Right ventricle myocardium inferior (tissue), 1 donor: Measurements from ENCODE around the gene COA4. TPM values are rescaled to one million over a fixed set of nuclear protein-coding genes. Genes with fewer than 3 reads are reported as not detected.
A peak's percentile ranks its signal among the peaks of the same experiment; 100 is the strongest.

ENCODE experiments used
- ATAC-seq: fragments of 200-7000 bp; cut with Tn5 transposase; one replicate; pipeline ENCODE4 v1.9.1; 2020; ENCODE audit warnings: mild to moderate bottlenecking, moderate library complexity
- DNase-seq: peaks from one replicate; pipeline ENCODE4 v3.0.0; 2021; ENCODE audit errors: missing footprints
- intact Hi-C: fragments of 100-400 bp; cut with DNase I; formaldehyde crosslinking; loops from one replicate; pipeline ENCODE4 v1.11.0; 2022
- total RNA-seq: library from RNA; stranded (reverse); fragmentation: NEBNext Ultra II Directional; extraction: Animal tissue kit (Norgen Biotek cat#: 25700); gene quantifications from one replicate; pipeline ENCODE4 v1.2.1, GENCODE V29; 2021
- donor health status: DM: no; HTN: yes; CAD: no; lungs with severe emphysema.

COA4 gene
- total RNA-seq, 1 donor from 2014 or later = 51.2 TPM

DNA sequence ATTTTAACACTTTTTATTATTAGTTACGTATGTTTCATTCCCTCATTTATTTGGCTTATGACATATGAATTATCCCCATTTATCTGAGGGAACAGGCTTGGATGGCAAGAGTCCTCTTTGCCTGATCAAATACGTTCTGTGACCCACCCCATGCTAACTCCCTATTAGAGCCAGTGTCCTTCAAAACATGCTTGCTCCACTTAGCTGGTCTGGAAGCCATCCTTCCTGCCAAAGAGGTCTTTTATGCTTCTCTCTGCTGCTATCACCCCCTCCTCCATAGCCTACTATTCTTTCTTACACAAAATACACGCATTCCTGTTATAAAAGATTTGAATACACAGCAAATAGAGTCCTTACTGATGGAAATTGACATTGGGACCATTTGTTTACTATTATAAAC is 6.4 kb downstream of the COA4 start:
- intact Hi-C loops = no loop called here
- DNase-seq (no peak), ATAC-seq (no peak)

DNA sequence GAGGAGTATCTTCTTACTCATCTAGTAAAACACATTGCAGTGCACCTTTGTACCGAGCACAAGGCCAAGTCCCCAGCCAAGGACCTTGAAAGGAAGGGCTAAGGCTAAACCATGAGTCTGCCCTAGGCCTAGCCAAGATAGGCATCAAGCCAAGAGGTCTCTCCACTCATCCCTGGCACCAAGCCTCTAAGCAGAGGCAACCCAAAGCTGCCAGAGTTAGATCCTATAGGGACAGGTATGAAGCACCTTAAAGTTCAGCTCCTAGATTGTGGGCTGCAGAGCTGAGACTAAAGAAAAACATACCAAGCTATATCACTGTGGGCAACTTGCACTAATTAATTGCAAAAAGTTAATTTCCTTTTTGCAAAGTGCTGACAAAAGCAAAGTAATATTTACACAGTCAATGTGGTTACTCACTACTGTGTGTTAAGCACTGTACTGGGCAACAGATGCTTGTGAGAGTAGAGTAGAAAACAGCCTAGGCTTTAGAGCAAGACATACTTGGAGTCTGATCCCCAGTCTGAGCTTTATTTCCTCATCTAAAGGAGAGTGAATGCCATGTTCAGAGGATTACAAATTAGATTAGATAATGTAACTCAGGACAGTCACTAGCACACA is 7.2 kb downstream of the COA4 start:
- DNase-seq = no peak
- no peak for ATAC-seq
- intact Hi-C loops = no loop called here

DNA sequence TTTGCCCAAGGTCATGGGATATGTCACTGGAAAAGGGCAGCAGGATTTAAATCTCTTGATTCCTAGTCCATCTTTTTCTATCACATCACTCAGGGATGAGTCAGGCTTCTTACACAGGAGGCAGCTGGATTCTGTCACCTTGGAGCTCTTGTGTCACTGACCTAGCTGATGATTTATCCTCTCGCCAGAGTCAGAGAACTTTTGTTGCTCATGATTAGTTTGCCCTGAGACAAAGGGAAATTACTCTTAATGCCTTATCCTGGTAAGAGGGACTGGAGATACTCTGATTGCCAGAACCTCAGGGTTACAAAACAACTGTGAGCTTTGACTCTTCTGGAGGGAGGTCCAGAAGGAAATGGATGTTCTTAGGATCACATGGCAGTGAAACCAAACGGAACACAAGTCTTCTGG is 10.1 kb downstream of the COA4 start:
- DNase-seq (no peak), ATAC-seq (peak; percentile 52)

DNA sequence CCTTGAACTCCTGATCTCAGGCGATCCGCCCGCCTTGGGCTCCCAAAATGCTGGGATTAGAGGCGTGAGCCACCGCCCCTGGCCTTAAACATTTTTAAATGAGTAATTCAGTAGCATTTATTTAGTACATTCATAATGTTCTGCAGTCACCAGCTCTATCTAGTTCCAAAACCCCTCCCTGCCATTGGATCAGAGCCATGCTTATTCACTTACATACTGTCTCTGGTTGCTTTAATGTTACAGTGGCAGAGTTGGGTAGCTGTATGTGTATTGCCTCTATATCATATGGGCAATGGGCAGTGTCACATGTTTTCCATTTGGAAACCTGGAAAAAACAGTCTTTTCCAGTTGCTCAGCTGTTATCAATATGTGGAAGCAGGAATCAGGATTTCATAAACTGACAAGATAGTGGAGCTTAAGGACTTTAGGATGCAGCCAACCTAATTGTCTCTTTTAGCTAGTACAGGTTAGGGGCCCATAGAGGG is 10.5 kb downstream of the COA4 start:
- DNase-seq (no peak), ATAC-seq (no peak)
- intact Hi-C loops = no loop called here

More for the DNA sequence above, 10.1 kb downstream of the COA4 start:
- intact Hi-C loops = no loop called here

DNA sequence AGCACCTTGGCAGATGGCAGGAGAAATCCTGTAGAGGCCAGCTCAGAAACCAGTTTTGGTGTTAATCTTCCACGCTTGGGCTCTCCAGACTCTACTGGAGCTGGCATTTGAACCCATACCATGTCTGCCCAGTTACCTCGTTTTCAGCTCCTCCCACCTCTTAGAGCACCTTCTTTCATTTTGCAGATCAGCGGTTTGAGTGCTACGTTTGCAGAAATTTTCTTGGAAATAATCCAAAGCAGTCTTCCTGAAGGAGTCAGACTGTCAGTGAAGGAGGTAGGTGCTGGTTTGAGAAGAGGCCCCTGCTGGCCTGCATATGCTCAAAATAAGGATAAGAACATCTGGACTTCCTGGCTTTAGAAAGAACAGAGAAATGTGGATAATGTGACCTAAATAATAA is 13.7 kb downstream of the COA4 start:
- no peak for DNase-seq
- no peak for ATAC-seq
- intact Hi-C loops = no loop called here

DNA sequence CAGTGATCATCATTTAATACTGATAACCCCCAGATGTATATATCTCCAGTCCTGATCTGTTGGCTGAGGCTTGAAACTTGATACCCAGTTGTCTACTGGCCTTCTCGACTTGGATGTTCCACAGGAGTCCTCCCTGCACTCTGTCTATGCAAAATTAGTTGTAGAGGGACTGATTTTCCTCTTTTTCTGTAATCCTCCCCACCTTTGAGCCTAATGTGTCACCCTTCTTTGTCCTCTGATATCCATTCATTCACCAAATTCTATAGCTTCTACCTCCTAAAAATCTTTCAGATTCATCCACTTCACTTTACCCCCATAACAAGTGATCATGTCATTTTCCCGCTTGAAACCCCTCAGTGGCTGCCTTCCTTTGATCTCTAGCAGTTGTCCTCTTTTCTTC is 16.4 kb downstream of the COA4 start:
- no peak for ATAC-seq
- intact Hi-C loops = no loop called here
- DNase-seq = no peak

DNA sequence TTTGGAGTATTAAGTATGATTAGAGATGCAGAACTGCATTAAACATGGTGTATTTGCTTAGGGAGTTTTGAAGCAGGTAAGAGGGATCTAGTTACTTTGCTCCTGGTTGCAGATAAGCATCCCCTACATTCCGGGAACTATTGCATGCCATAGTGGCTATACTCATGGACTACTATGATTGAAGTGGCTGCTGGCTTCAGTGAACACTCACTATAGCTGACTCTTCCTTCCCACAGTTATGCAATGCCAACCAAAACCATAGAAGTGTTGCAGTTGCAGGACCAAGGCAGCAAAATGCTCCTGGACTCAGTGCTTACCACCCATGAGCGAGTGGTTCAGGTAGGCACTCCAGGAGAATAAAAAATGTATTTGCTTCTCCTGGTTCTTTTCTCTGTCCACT is 17.0 kb downstream of the COA4 start:
- intact Hi-C loops = no loop called here
- DNase-seq (no peak), ATAC-seq (no peak)

DNA sequence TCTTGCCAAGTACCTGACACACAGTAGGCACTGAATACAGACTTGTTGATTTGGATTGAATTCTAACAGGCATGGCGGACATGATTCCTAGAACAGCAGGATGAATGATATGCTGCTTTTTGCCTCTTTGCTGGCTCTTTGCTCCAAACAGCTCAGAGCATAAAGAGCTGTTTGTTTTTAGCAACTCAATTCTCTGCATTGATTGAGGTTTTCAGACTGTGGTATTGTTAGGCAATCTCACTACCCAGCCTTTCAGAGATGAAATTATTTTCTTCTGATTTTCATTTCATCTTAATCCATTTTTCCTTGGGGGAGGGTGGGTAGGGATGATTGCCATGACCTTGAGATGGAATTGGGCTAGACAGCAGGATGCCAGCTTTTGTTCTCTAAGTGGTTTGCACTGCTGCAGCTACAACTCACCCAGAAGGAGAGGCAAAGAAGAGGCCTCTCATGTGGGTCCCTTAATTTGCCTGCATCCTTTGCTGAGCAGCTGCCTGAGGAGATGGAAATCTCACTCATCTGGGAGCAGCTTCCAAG is 20.5 kb downstream of the COA4 start:
- intact Hi-C loops = no loop called here
- ATAC-seq = peak; percentile 42
- DNase-seq = no peak

DNA sequence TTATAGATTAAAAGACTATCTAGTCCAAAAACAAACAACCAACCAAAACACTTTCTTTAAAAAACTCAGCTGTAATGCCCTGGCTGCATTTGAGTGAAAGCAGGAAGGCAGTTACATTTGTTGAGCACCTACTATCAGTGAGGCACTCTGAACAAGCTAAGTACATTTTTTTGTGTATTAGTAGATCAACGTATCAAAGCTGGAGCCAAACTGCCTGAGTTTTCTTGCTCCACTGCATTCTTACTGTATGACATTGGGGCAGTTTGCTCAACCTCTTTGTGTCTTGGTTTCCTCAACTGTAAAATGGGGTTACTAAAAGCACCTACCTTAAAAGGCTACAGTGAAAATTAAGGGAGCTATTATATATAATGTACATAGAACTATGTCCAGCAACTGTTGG is 22.0 kb downstream of the COA4 start:
- no peak for DNase-seq
- ATAC-seq = no peak
- intact Hi-C loops = no loop called here

DNA sequence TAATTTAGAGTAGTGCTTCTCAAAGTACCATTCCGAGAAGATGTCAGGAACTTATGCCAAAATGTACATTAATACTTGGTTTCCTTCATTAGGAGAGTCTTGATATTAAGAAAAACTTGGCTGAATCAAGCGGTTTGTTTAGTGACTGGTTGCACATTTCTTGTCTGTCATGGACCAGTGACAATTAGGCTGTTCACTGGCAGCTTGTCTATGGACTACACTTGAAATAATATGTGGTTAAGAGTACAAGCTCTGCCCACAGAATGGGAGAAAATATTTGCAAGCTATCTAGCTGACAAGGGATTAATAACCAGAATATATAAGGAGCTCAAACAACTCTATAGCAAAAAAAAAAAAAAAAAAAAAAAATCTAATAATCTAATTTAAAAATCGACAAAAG is 24.6 kb downstream of the COA4 start:
- ATAC-seq = peak; percentile 59
- intact Hi-C loops = no loop called here
- no peak for DNase-seq

DNA sequence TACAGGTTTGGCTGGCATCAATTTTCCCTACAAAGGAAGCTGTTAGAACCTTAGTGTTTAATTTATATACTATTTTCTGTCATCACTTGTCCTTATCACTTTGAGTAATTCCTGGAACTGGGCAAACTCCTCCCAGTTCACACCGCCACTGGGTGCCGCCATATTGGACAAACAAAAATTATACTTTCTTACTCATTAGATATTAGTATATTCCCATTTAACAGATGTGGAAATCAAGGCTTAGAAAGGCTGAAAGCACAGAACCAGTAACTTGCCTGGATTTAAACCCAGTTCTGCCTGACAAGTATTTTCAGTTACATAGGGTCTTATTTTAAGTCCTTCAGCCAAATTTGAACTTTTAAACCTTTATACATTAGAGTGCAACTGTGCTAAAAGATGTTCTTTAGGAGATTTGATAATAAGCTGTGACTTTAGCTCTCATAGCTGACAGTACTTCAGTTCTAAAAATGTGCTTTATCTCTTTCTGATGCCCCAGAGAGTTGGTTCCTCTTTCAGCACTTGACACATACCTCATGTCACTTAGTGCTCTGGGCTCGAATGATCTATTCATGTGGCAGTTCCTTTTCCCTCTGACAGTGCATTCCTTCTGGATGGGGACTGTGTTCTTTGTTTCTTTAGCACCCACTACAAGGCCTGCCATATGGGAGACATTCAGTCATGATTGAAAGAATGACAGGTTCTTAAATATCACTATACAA is 25.4 kb downstream of the COA4 start:
- intact Hi-C loops = no loop called here
- no peak for DNase-seq
- ATAC-seq = peak; percentile 83

DNA sequence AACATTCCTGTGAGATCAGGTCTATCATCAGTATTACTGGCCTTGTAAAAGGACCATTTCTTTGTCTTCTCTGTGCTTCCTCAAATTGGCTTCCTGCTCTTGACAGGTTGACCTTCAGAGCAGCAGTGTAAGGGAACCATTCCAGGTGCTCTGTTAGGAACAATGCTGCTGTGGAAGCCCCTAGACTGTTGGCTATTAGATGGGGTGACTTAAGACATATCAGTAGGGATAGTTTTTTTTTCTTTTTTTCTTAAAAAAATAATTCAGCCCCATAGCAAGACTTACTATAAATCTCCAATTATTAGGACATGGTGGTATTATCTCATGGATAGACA is 37.6 kb downstream of the COA4 start:
- intact Hi-C loops = no loop called here
- no peak for DNase-seq
- no peak for ATAC-seq

DNA sequence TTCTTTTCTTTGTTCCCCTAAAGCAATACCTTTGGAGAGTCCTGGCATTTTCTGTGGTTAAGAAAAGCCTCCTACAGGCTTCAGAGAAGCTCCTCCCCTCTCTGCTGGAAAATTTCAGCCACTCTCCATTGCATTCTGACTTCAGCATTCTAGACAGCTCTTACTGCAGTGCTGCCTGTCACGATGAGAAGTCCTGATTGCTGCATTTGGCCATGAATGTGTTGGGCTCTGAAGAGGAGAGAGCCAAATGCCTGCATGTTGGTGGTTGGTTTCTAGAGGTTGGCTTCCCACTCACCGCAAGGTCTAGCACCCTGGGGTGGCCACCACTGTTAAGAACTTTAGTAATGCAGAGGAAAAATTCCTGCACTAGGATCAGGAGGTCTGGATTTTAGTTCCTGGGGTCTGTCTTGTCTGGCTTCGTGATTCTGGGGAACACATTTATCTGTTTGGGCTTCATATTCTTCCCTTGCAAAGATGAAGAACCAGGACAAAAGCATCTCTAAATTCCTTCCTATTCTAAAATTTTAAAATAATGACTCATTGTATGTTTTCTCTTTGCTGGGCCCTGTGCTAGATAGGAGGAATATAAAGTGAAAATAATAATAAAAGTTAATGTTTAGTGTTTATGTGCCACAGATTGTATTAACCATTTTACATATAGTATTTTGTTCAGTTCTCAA is 38.1 kb downstream of the COA4 start:
- intact Hi-C loops = no loop called here
- DNase-seq (no peak), ATAC-seq (peak; percentile 37)

DNA sequence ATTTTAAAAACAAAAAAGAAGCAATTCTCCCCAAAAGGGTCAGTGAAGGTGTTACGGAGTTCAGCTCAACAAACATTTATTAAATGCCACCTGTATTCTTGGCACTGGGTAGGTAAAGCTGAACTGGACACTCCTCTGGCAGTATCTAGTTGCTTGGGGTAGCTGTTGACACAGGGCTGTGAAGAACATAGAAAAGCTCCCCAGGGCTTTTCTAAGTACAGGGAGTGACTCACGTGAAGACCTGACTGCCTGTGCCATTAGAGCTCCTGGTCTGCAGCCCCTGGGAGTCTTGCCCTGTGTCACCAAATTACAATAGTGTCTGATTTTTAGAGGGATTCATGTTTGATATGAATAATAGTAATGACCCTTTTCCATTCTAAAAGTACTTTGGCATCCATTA is 43.6 kb downstream of the COA4 start:
- ATAC-seq (no peak), DNase-seq (no peak)
- intact Hi-C loops = no loop called here

DNA sequence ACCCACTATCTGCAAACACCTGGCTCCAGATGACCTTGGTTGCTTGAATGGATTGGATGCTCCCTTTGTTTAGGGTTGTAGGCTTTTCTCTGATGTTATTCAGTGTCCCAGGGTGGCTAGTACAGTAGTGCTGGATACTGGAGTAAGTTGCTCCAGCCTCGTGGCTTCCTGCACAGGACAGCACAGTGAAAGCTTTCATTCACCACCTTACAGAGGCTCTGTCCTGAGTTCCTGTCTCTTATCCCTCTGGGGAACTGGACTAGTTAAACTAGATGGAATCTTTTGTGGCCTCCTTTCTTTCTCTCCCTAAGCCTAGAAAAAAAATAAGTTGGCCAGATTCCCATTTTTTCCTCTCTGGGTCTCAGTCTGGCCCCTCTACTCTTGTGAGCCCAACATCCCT is 46.4 kb downstream of the COA4 start:
- ATAC-seq (no peak), DNase-seq (no peak)
- intact Hi-C loops = no loop called here

Other genes starting within 250 kb of the COA4 start
- 8.4 TPM for gene PLEKHB1, start 230.3 kb downstream of the COA4 start, total RNA-seq
- gene RAB6A, start 115.8 kb downstream of the COA4 start, total RNA-seq = 97.1 TPM
- 45.1 TPM for gene MRPL48, start 89.0 kb downstream of the COA4 start, total RNA-seq
- gene PAAF1, start 153 bp upstream of the COA4 start, total RNA-seq = 10.7 TPM
- not detected for gene DNAJB13, start 74.2 kb upstream of the COA4 start, total RNA-seq
- 36.4 TPM for gene UCP2, start 106.0 kb upstream of the COA4 start, total RNA-seq
- 13.1 TPM for gene UCP3, start 132.2 kb upstream of the COA4 start, total RNA-seq